ENCODE results near the gene TMED8.
"Not testable (repeated sequence)": the region's sequence is repeated elsewhere in the genome, so short reads cannot be mapped to it uniquely, and the experiment has no call there.

TMED8 gene

DNA sequence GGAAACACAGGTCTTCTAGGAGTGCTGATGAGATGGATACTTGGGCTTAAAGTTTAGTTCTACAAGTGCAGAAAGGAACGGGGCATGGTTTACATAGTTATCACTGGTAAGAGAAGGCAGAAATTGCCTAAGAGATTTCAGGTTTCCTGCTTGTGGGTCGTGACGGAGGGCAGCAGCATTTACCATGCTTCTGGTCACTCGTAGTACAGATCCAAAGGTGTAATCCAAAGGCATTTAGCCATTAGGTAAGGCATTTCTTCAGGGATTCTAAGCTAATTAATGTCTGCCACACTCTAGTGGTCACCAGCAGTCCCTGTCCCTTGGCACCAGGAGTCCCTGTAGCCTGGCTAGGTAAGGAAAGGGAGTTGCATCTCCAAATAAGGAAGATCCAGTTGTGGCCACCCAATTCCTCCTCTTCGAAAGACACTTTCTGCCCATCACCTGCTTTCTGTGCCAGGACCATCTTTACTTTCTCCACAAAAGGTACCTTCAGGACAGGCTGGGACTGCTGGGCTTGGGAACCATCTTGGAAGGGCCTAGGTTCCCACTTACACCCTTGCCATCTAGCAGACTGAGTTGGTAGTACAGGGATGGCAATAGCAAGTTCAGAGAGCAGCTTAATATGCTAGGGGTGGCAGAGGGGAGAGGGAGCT is 54.5 kb downstream of the TMED8 start:
- TF ChIP-seq, protein P1, sequence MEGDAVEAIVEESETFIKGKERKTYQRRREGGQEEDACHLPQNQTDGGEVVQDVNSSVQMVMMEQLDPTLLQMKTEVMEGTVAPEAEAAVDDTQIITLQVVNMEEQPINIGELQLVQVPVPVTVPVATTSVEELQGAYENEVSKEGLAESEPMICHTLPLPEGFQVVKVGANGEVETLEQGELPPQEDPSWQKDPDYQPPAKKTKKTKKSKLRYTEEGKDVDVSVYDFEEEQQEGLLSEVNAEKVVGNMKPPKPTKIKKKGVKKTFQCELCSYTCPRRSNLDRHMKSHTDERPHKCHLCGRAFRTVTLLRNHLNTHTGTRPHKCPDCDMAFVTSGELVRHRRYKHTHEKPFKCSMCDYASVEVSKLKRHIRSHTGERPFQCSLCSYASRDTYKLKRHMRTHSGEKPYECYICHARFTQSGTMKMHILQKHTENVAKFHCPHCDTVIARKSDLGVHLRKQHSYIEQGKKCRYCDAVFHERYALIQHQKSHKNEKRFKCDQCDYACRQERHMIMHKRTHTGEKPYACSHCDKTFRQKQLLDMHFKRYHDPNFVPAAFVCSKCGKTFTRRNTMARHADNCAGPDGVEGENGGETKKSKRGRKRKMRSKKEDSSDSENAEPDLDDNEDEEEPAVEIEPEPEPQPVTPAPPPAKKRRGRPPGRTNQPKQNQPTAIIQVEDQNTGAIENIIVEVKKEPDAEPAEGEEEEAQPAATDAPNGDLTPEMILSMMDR (IDR thresholded peaks at IDR 0.05; ENCODE audit: poor library complexity, severe bottlenecking) = no peak
- H3K27me3 ChIP-seq (ENCODE audit: insufficient read depth, poor library complexity, severe bottlenecking) = no peaks in the 10 kb centered on the region
- peak overlapping the region; percentile 70 for H3K27ac ChIP-seq (ENCODE audit: poor library complexity, severe bottlenecking)
- peak overlapping the region; percentile 90 for H3K4me3 ChIP-seq (ENCODE audit: severe bottlenecking)
- no peaks in the 10 kb centered on the region for H3K36me3 ChIP-seq (ENCODE audit: low read depth)
- ATAC-seq (ENCODE audit: low read depth) (no peak), DNase-seq (ENCODE audit: low spot score) (no peak)
- H3K9me3 ChIP-seq (ENCODE audit: severe bottlenecking) = no peaks in the 10 kb centered on the region
- H3K4me1 ChIP-seq (ENCODE audit: insufficient read depth, poor library complexity, severe bottlenecking) = peaks cover 10% of the 10 kb centered on the region

DNA sequence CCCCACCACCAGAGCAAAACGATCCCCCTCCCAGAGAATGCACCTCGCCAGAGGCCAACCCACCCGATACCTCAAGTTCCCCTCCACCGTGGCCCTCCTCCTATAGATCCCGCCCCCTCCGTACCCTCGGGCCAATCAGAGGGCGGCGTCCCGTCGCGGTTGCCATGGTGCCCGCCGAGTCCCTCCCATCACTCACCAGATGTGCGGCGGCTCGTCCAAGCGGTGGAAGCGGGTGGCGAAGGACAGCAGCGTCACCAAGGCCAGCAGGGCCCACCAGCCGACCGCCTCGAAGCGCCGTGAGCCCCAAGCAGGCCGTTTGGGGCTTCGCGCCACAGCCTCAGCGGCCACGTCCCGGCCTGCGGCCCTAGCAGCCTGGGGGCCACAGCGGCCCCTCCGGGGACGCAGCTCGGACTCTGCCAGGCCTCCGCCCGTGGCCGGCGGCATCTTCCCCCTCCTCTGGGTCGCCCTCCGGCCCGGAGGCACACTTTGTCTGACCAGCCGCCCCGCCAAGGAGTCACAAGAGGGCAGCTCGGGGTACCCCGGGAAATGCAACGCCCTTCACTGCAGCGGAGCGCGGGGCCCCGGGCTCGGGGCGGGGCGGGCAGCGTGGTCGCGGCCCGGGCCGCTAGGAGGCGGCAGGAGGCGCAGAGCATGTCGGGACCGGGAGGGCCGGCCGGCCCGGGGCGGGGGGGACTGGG is 56.5 kb downstream of the TMED8 start, which contains the start of gene POMT2:
TSS of gene POMT2 (minus strand) at position 646 of the 698 bp plus-strand sequence. CDS start at position 444, 202 bp downstream.
- no peaks in the 10 kb centered on the region for H3K27me3 ChIP-seq (ENCODE audit: insufficient read depth, poor library complexity, severe bottlenecking)
- peaks cover 15% of the 10 kb centered on the region for H3K4me1 ChIP-seq (ENCODE audit: insufficient read depth, poor library complexity, severe bottlenecking)
- peak; percentile 68 for ATAC-seq (ENCODE audit: low read depth)

DNA sequence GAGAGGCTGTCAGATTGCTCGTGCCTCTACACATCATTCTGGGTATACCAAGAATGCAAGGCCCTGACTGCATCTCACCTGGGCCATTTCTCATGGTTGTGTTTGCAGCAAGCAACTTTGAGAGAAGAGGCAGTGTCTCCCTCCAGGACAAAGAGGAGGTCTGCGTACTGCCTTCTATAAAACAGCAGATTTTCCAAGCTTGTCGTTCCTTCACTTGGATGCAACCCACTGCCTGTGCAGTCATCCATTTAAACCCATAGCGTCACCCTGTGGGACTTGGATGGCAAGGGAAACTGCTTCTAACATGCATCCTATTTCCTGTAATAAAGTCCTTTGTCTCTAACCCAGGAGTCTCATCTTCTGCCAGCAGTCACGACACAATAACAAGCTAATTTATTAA is 57.5 kb downstream of the TMED8 start:
- Histone ChIP-seq H3K4me1 (ENCODE audit: insufficient read depth, poor library complexity, severe bottlenecking) (peaks cover 17% of the 10 kb centered on the region), H3K36me3 (ENCODE audit: low read depth) (no peaks in the 10 kb centered on the region), H3K27ac (ENCODE audit: poor library complexity, severe bottlenecking) (peak overlapping the region; percentile 70), H3K9me3 (ENCODE audit: severe bottlenecking) (no peaks in the 10 kb centered on the region), H3K27me3 (ENCODE audit: insufficient read depth, poor library complexity, severe bottlenecking) (no peaks in the 10 kb centered on the region), H3K4me3 (ENCODE audit: severe bottlenecking) (no peak overlapping the region)
- DNase-seq (ENCODE audit: low spot score) (no peak), ATAC-seq (ENCODE audit: low read depth) (no peak)
- TF ChIP-seq, protein P1 (IDR thresholded peaks at IDR 0.05; ENCODE audit: poor library complexity, severe bottlenecking) = no peak

More for the DNA sequence above, 56.5 kb downstream of the TMED8 start, which contains the start of gene POMT2:
- TF ChIP-seq, protein P1 (IDR thresholded peaks at IDR 0.05; ENCODE audit: poor library complexity, severe bottlenecking) = peak; percentile 73
- Histone ChIP-seq H3K9me3 (ENCODE audit: severe bottlenecking) (no peaks in the 10 kb centered on the region), H3K27ac (ENCODE audit: poor library complexity, severe bottlenecking) (peak within 1 kb of the TSS; percentile 70), H3K4me3 (ENCODE audit: severe bottlenecking) (peak within 1 kb of the TSS; percentile 90), H3K36me3 (ENCODE audit: low read depth) (no peaks in the 10 kb centered on the region)
- DNase-seq (ENCODE audit: low spot score) = peak; percentile 95

DNA sequence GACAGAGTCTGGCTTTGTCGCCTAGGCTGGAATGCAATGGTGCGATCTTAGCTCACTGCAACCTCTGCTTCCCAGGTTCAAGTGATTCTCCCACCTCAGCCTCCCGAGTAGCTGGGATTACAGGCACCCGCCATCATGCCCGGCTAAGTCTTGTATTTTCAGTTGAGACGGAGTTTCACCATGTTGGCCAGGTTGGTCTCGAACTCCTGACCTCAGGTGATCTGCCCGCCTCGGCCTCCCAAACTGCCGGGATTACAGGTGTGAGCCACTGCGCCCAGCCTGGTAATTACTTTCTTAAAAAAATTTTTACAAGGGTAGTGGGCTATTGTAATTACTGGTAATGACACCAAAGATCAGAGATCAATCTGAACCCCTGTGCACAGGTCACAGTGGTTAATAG is 58.1 kb downstream of the TMED8 start:
- not testable (repeated sequence) for H3K36me3 ChIP-seq (ENCODE audit: low read depth); ATAC-seq (ENCODE audit: low read depth); H3K27me3 ChIP-seq (ENCODE audit: insufficient read depth, poor library complexity, severe bottlenecking); DNase-seq (ENCODE audit: low spot score); H3K4me3 ChIP-seq (ENCODE audit: severe bottlenecking); H3K27ac ChIP-seq (ENCODE audit: poor library complexity, severe bottlenecking); H3K9me3 ChIP-seq (ENCODE audit: severe bottlenecking)
- peaks cover 23% of the 10 kb centered on the region for H3K4me1 ChIP-seq (ENCODE audit: insufficient read depth, poor library complexity, severe bottlenecking)

DNA sequence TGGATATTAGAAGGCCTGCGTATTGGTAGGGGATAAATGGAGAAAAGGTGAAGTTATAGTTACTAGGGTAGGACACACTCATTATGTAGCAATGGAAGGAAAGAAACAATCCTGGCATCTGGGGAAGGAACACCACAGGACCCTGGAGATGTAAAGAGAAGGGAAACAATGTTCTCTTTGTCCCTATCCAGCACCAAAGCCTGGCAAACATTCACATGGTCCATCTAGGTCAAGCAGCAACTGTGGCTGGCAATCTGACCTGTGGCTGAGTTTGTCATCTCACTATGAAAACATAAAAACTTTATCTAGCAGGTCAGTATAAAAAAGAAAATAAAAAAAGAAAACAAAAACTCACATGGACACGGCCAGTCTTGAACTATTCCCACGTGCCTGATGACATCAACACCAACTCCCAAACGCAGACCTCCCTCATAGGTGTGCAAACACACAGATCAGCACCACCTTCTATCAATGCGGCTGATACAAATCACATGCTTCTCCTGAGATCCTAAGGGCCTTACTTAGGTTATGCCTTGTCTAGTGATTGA is 58.8 kb downstream of the TMED8 start:
- no peaks in the 10 kb centered on the region for H3K27me3 ChIP-seq (ENCODE audit: insufficient read depth, poor library complexity, severe bottlenecking)
- DNase-seq (ENCODE audit: low spot score) (no peak), ATAC-seq (ENCODE audit: low read depth) (no peak)
- H3K9me3 ChIP-seq (ENCODE audit: severe bottlenecking) = no peaks in the 10 kb centered on the region
- TF ChIP-seq, protein P1 (IDR thresholded peaks at IDR 0.05; ENCODE audit: poor library complexity, severe bottlenecking) = no peak
- no peak overlapping the region for H3K27ac ChIP-seq (ENCODE audit: poor library complexity, severe bottlenecking)
- H3K36me3 ChIP-seq (ENCODE audit: low read depth) = no peaks in the 10 kb centered on the region
- H3K4me3 ChIP-seq (ENCODE audit: severe bottlenecking) = no peak overlapping the region
- H3K4me1 ChIP-seq (ENCODE audit: insufficient read depth, poor library complexity, severe bottlenecking) = peaks cover 28% of the 10 kb centered on the region

All from RWPE2 (cell line).